ENCODE measurements around the gene GABPB1.
A peak's percentile ranks its signal among the peaks of the same experiment; 100 is the strongest.
"Not testable (repeated sequence)": the region's sequence is repeated elsewhere in the genome, so short reads cannot be mapped to it uniquely, and the experiment has no call there.

GABPB1 gene

DNA sequence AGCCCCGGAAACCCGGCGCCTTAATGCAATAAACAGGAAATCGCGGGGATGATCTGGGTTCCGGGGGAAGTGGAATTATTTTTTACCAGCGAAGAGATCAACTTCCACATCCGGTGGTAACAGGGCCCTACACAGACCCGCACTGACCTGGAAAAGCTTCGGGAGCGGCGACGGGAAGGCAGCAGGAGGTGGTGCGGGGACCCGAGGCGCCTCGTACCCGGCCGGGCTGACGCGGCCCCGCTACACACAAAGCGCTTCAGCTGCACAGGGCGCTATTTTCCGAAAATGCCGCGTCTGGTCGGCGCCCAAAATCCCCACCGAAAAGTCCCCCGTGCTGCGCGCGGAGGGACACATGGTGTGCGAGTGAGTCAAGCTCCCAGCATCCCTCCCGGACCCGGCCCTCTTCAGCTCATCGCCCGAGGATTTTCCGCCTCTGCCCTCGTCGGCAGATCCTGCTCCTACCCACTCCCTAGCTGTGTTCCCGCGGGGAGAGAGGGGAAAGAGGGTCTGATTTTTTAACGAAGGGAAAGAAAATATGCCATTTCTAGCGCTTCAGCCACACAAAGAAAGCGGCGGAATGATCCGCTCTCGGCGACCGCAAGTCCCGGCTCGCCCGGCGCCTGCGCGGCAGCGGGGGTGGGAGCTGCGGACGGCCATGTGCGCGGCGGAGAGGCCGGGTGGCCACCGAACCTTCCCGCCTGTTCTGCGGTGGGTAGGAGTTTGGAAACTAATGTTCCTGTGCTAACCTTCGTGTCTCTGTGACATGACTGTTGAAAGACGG, at the start of gene GABPB1:
Gene GABPB1, minus strand, starts transcription at position 361 of the 781 bp plus-strand sequence. CDS start 45,400 bp downstream, outside the sequence.
- peak; percentile 64 for DNase-seq

DNA sequence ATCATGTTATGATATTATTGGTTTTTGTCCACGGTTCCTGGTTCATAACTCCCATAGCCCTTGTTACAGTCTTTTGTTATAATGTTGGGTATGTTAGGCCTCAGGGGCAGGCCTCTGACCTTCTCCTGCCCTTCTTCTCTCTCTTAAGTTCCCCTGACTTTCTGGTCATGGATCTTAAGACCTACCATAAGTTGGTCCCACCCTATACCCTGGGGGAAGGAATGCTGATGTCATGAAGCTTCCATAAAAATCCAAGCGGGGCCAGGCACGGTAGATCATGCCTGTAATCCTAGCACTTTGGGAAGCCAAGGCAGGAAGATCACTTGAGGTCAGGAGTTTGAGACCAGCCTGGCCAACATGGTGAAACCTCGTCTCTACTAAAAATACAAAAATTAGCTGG, 36.6 kb upstream of the GABPB1 start:
- DNase-seq: not testable (repeated sequence)

DNA sequence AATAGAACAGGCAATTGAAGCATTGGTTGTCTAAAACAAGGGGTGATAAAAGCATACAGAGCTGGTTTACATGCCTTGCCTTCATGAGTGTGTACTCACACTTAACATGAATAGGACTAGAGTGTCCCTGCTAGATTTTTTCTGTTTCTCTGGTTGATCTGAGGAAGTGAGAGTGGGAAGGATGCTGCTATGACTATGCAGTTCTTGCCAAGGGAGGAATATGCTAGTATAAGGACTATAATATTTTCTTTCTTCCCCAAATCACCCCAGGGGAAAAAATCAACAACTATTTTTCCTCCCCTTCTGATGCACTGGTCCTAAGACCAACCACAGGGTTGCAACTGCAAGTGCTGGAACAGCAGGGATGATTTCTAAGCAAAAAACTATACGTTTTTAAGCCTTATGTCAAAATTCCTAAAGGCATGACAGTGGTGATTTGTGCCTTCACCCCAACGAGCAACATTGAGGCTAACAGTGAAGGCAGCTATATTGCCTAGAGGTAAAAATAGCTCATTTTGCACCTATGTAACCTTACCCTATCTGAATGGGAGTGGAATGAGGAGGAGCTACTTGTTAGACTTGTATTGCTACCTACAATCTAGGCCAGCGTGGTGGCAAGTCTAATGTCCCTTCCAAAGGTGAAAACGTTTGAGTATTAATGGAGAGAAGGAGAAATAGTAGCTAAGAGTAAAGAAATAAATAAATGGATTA, 35.7 kb upstream of the GABPB1 start:
- DNase-seq: no peak

DNA sequence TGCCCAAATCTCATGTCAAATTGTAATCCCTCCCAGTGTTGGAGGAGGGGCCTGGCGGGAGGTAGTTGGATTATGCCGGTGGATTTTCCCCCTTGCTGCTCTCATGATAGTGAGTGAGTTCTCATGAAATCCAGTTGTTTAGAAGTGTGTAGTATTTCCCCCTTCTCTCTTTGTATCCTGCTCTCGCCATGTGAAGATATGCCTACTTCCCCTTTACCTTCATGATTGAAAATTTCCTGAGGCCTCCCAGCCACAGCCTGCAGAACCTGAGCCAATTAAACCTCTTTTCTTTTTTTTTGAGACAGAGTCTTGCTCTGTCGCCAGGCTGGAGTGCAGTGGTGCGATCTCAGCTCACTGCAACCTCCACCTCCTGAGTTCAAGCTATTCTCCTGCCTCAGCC, 27.4 kb upstream of the GABPB1 start:
- not testable (repeated sequence) for DNase-seq

DNA sequence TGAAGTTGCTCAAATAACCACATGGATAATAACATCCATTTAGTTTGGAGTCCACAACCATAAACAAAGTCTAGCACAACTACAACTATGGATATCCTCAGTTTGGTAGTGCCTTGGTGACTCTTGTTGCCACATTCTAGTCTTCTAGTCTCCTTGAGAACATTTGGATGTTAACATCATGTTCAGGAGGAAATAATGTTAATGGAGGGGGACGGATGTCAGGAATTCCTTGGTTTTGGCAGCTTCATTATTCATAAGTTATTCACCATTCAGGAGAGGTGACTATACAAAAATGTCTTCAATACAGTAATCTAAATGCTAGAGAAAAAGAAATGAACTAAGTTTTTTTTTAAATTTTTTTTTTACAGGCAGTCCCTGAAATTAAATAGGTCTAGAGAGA, 26.4 kb upstream of the GABPB1 start:
- DNase-seq: no peak

DNA sequence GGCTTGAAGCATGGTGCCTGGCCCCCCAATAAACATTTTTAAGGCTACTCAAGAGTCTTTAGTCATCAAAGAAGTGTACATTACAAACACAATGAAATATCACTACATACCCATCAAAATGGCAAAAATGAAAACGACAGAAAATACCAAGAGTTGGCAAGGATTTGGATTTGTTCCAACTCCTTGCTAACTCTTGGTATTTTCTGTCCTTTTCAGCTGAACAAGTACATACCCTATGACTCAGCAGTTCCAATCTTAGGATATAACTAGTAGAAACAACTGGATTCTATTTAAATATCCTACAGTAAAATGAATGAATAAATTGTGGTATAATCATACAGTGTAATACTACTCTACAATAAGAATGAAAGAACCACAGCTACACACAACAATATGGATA, 25.1 kb upstream of the GABPB1 start:
- DNase-seq: no peak

DNA sequence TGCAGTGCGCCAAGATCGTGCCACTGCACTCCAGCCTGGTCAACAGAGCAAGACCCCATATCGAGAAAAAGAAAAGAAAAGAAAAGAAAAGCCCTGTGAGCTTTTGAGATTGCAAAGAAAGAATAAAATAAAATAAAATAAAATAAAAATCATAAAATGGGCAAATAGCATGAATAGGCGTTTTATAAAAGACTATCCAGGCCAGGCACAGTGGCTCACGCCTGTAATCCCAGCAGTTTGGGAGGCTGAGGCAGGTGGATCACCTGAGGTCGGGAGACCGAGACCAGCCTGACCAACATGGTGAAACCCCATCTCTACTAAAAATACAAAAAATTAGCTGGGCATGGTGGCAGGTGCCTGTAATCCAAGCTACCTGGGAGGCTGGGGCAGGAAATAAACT, 24.4 kb upstream of the GABPB1 start:
- not testable (repeated sequence) for DNase-seq

DNA sequence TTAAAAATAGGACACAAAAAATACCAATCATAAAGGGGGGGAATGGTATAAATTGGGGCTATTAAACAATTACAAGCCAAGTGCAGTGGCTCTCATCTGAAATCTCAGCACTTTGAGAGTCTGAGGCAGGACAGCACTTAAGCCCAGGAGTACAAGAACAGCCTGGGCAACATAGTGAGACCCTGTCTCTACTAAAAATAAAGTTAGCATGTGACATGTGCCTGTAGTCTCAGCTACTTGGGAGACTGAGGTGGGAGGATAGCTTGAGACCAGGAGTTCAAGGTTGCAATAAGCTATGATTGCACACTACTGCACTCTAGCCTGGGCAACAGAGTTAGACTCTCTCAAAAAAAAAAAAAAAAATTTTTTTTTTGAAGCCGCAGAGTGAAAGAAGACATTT, 23.8 kb upstream of the GABPB1 start:
- no peak for DNase-seq

DNA sequence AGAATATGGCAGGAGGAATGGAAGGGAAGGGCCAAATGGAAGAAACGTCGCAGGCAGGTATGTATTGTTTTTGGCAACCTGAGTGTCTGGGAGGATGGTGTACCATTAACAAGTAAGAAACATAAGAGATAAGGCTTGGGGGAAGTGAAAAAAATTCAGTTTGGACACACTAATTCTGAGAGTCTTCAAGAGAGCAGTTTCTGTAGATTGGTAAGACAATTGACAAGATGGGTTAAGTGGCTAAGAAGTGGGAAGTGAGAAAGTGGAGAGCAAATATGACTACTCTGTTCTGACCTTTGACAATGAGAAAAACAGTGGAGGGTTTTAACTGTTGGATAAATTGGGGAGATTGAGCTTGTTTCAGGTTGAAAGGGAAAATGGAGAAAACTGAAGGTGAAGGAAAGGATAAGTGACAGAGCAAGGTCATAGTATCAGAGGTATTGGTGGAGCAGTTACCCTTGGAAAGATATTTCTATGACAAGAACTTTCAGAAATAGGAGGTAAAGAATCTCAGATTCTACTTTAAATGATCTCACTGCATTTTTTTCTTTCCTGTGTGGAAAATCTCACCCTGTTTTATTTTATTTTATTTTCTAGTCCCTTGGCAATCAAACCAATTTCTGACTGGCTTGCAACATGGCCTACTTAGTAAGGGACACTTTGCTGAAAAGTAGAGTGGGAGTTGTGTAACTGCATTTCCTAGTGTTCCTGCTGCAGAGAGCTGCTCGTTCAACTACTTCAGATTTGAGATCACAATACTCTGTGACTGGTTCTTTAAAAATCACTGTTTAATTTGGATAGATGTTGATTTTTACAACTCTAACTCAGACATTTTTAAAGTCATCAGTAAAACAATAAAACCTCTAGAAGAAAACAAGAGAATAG, 23.1 kb upstream of the GABPB1 start:
- no peak for DNase-seq

DNA sequence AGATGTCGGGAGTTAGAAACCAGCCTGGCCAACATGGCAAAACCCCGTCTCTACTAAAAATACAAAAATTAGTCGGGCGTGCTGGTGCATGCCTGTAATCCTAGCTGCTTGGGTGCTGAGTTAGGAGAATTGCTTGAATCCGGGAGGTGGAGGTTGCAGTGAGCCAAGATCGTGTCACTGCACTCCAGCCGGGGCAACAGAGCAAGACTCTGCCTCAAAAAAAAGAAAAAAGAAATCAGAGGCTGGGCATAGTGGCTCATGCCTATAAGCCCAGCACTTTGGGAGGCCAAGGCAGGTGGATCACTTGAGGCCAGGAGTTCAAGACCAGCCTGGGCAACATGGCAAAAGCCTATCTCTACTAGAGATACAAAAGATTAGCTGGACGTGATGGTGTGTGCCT, 14.6 kb upstream of the GABPB1 start:
- DNase-seq: not testable (repeated sequence)

DNA sequence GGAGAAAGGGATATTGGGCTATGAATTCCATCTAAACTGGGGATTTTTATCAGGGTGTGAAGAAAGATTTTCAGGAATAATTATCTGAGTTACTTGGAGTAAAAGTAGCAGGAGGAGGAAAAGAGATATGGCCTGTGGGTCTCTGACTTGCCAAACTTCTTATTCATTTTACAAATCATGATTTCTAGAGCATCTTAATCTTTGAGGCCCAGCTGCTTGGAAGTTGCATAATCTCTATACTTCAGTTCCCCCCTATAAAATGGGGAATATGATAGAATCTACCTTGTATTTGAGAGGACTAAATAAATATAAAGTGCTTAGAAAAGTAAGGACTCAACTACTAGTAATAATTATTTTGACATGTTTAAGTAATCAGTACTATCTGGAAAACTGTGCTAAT, 11.0 kb upstream of the GABPB1 start:
- no peak for DNase-seq

DNA sequence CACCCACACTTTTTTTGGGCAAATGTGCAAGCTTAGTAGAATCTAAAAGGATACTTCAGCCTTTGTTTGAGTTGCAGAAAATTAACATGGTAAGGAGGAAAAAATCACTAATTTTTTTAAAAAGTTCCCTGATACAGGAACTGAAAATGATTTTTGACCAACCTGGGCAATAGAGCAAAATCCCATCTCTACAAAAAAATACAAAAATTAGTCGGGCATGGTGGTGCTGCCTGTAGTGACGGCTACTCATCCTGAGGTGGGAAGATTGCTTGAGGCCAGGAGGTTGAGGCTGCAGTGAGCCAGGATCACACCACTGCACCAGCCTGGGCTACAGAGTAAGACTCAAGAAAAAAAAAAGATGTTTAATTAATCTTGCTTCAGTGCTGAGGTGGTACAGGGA, 10.6 kb upstream of the GABPB1 start:
- DNase-seq: no peak

DNA sequence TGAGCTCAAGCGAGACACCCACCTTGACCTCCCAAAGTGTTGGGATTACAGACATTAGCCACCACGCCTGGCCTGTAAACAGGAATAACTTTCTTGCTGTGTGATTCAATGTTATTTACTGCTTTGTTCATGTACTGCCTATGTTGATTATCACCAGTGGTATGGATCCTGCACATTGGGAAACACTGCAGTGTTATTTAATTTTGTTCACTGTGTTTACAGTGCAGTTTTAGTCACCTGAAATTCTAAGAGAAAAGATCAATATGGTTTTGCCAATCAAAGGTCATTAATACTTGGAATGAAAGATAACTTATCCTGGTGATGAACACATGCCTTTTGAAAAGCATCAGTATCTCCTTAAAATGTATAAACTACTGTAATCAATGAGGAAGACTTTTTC, 8.6 kb upstream of the GABPB1 start:
- DNase-seq: no peak

DNA sequence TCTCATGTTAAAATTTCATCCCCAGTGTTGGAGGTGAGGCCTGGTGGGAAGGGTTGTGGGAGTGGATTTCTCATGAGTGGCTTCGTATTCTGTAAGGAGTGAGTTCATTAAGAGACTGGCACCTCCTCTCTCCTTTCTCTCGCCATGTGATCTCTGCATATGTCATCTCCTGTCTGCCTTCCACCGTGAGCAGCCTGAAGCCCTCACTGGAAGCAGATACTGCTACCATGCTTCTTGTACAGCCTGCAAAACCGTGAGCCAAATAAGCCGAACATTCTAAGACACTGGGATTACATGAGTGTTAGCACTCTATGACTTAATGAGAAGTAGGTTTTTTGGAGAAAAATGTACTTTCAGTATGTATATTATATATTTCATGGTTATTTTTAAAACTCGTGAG, 6.8 kb upstream of the GABPB1 start:
- no peak for DNase-seq

DNA sequence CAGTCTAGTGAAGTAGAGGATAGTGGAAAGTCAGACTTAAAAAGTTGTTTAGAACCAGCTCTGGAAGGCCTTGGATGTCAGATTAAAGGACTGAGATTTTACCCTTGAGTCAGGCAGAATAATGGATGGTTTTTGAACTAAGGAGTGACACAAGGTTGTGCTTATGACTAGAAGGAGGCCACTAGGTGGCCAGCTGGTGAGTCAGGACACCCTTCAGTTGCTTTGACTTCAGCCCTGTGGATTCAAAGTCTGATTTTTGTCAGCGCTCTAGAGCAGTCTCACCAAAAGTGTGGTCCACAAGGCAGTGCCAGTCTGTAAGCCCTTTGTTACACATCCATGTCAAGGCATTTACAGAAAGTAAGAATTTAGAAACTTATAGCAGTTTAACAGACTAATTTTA, 3.8 kb upstream of the GABPB1 start:
- no peak for DNase-seq

DNA sequence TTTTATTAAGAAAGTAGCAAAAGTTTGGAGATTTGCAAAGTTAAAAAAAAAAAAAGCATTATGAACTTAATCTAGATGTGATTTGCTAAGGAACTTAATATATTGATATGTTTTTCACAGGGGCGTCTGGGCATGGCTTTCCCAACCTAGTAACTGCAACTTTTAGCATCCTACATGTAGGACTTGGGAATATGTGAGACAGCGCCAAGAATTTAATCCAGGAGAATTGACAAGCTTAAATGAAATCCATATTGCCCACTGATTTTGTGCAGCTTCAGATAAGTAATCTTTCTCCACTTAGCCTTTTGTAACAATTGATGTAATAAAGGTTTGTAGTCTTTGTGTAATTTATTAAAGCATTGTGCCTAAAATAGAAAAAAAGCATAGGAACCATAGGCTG, 982 bp upstream of the GABPB1 start:
- no peak for DNase-seq

DNA sequence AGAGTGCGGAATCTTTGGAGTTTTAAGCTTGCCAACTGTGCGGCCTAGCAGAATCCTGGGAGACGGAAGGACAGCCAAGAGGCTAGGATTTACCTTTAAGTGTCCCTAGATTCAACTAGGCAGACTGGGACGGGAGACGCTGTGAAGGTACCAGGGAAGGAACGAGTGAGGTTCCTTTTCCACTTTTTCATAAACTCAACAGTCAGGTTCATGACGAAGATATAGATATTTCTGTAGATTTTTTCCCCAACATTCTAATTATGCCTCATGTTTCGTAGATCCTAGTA, 564 bp upstream of the GABPB1 start:
- no peak for DNase-seq

DNA sequence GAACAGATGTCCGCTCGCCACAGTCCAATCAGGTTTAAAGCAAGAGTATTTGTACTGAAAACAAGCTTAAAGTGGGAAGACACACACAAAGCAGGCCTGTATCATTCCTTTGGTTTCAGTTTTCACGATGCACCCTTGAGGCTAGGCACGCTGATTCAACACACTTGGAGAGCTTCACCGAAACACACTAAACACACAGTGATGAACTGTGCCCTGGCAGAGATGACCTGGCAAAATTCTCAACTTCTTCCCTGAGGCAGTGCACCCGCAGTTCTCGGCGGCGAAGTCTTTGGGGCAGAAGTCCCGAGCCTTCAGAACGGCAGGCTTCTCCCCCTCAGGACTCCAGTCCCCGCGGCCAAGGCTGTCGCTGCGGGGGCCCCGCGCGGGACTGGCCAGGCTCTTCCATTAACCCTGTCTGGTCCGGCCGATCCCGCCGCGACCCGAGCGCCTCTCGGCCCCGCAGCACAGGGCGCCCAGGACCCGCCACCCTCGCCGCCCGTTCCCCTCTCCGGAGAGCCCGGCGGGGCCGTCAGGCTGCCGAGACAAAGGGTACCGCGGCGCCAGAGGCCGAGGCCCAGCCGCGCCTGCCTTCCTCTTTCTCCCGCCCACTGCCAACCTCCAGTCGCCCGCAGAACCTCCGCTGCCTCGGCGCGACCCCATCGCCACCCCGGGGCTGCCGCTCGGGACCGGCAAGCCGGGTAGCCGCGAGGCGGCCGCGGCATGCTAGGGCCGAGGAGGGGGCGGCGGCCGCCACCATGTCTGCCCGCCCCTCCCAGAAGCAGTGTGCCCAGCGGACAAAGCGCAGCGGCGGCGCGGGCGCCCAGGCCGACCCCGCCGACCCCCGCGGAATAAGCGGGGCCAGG, 792 bp downstream of the GABPB1 start:
- DNase-seq: no peak

DNA sequence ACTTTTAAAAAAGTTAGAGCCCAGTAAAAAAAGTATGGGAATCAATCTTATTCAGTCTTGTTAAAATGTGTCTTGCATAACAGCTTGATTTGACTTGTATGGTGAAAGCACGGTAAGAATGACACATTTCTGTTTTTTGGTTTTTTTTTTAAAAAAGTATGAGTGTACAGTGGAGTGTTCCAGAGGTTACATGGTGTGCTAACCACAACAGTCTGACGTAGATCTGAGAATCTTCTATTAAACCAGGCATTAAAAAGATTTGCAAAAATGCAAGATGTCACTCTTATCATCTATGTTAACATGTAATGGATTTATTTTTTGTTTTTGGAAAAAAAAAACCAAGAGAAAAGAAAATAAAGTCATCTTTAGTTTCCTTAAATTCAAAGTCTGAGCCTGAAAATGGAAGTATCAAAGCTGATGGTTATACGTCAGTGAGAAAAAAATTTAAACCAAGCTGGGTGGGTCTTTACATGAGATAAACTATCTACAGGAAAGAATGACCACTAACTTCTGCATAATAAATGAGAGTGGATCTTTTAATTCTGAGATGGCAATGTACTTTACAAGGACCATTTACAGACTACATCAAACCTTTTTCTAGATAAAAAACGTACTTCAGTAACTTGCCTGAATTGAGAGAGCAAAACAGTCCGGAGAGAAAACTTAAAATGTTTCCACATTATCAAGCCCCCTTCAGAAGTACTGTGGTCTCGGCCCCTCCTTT, 1.6 kb downstream of the GABPB1 start:
- no peak for DNase-seq

DNA sequence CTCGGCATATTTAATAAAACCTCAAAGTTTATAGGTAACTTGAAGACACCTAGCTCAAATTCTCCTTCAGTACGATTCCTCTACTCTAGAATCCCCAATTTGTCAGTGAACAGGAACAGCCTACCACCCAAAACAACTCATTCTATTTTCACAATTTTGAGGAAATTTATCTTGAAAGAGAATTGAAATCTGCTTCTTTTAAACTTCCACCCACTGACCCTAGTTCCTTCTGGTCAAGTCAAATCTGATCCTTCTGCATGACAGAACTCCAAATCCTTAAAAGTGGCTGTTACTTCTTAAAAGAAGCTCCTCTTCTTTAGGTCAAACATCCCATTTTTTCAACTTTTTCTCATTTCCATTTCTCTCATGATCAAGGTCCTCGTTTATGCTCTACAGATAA, 4.4 kb downstream of the GABPB1 start:
- no peak for DNase-seq

DNA sequence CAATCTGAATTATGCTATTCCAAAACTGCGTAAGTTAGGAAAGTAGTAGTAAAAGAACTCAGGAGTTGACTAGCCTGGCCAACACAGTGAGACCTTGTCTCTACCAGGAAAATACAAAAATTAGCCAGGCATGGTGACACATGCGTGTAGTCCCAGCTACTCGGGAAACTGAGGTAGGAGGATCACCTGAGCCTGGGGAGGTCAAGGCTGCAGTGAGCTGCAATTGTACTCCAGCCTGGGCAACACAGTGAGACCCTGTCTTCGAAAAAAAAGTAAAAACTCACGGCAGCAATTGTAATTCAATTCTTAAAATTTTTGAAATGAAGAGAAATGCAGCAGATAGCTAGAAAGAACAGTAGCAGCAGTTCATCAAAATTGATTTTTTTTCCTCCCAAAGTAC, 9.7 kb downstream of the GABPB1 start:
- no peak for DNase-seq

DNA sequence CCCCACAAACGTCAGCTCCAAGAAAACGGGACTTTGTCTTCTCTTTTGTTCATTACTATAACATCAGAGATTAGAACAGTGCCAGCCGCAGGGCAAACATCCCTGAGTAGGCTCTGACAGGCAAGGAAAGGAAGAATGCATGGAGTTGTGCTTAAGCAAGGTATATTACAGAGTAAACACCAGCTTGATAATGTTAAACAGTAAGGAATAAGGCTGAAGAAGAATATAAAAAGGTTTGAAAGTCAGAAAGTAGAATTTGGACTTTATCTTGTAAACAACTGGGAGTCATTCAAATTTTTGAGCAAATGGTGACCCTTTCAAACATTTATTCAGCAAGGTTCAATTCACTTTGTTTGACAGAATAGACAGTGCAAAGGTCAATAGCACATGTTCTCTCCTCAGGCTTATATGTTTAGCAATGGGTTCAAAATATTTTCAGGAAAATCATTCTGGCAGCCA, 11.0 kb downstream of the GABPB1 start:
- DNase-seq: no peak

Data from NCI-H1105 (cell line).